H9 (cell line): ENCODE results near the gene SRP68. TPM values are rescaled to one million over a fixed set of nuclear protein-coding genes. Genes with fewer than 3 reads are reported as not detected.

ENCODE experiments used
- DNase-seq: peaks from one replicate; pipeline ENCODE4 v3.0.0-alpha.2; 2017
- H2AFZ ChIP-seq: one replicate; pipeline ENCODE4 v1.6.1; 2013; ENCODE audit warnings: mild to moderate bottlenecking, low read length, control low read depth, moderate library complexity
- H2AK5ac ChIP-seq: 2 replicates; pipeline ENCODE4 v1.6.1; 2013; ENCODE audit warnings: low read length, control low read depth, mixed read lengths; ENCODE audit not compliant: insufficient read length
- H2BK120ac ChIP-seq: one replicate; pipeline ENCODE4 v1.6.1; 2013; ENCODE audit warnings: low read depth, mild to moderate bottlenecking, low read length, control low read depth, inconsistent platforms; ENCODE audit not compliant: poor library complexity, severe bottlenecking
- H2BK12ac ChIP-seq: 2 replicates; pipeline ENCODE4 v1.6.1; 2013; ENCODE audit warnings: low read length, control low read depth, mixed read lengths, low read depth; ENCODE audit not compliant: insufficient read length
- H2BK15ac ChIP-seq: 2 replicates; pipeline ENCODE4 v1.6.1; 2013; ENCODE audit warnings: low read depth, low read length, control low read depth
- H2BK20ac ChIP-seq: one replicate; pipeline ENCODE4 v1.6.1; 2013; ENCODE audit warnings: low read depth, mild to moderate bottlenecking, low read length, control low read depth, inconsistent platforms; ENCODE audit not compliant: poor library complexity, severe bottlenecking
- H2BK5ac ChIP-seq: 2 replicates; pipeline ENCODE4 v1.6.1; 2013; ENCODE audit warnings: low read length, control low read depth, mixed read lengths; ENCODE audit not compliant: insufficient read length
- H3K14ac ChIP-seq: 2 replicates; pipeline ENCODE4 v1.6.1; 2013; ENCODE audit warnings: low read length, control low read depth; ENCODE audit not compliant: insufficient read depth
- H3K18ac ChIP-seq: 2 replicates; pipeline ENCODE4 v1.6.1; 2013; ENCODE audit warnings: low read depth, mild to moderate bottlenecking, mixed read lengths, low read length, control low read depth; ENCODE audit not compliant: insufficient read length
- H3K23ac ChIP-seq: 2 replicates; pipeline ENCODE4 v1.6.1; 2013; ENCODE audit warnings: low read length, control low read depth, mixed read lengths, low read depth; ENCODE audit not compliant: insufficient read length
- H3K23me2 ChIP-seq: 2 replicates; pipeline ENCODE4 v1.6.1; 2013; ENCODE audit warnings: low read depth, mild to moderate bottlenecking, mixed read lengths, low read length, control low read depth; ENCODE audit not compliant: insufficient read length, poor library complexity, severe bottlenecking
- H3K27ac ChIP-seq: 2 replicates; pipeline ENCODE4 v1.5.1; 2013; ENCODE audit warnings: low read length, control low read depth, mixed read lengths, low read depth; ENCODE audit not compliant: insufficient read length
- H3K27me3 ChIP-seq: 2 replicates; pipeline ENCODE4 v1.6.1; 2013; ENCODE audit warnings: low read length, control low read depth, inconsistent platforms; ENCODE audit not compliant: insufficient read depth
- H3K4ac ChIP-seq: 2 replicates; pipeline ENCODE4 v1.6.1; 2013; ENCODE audit warnings: low read depth, mild to moderate bottlenecking, control low read depth, inconsistent platforms, low read length, moderate library complexity
- H3K4me1 ChIP-seq: 2 replicates; pipeline ENCODE4 v1.6.1; 2013; ENCODE audit warnings: low read length, control low read depth, inconsistent platforms; ENCODE audit not compliant: insufficient read depth
- H3K4me2 ChIP-seq: 2 replicates; pipeline ENCODE4 v1.6.1; 2013; ENCODE audit warnings: low read length, control low read depth, mixed read lengths; ENCODE audit not compliant: insufficient read length, insufficient read depth
- H3K56ac ChIP-seq: 2 replicates; pipeline ENCODE4 v1.6.1; 2013; ENCODE audit warnings: low read depth, mild to moderate bottlenecking, mixed read lengths, low read length, control low read depth; ENCODE audit not compliant: insufficient read length
- H3K79me1 ChIP-seq: 2 replicates; pipeline ENCODE4 v1.6.1; 2013; ENCODE audit warnings: low read depth, mild to moderate bottlenecking, moderate library complexity, low read length, control low read depth, inconsistent platforms; ENCODE audit not compliant: insufficient read depth, poor library complexity, severe bottlenecking
- H3K79me2 ChIP-seq: 2 replicates; pipeline ENCODE4 v1.6.1; 2013; ENCODE audit warnings: low read length, control low read depth, inconsistent platforms; ENCODE audit not compliant: insufficient read depth
- H3K9ac ChIP-seq: 2 replicates; pipeline ENCODE4 v1.6.1; 2013; ENCODE audit warnings: low read length, control low read depth, mixed read lengths; ENCODE audit not compliant: insufficient read length; ENCODE audit errors: extremely low read depth
- H3K9me3 ChIP-seq: one replicate; pipeline ENCODE4 v1.6.1; 2013; ENCODE audit warnings: low read depth, low read length, inconsistent platforms; ENCODE audit not compliant: control insufficient read depth
- H3T11ph ChIP-seq: one replicate; pipeline ENCODE4 v1.6.1; 2013; ENCODE audit warnings: mild to moderate bottlenecking, low read length, control low read depth, inconsistent platforms
- H4K20me1 ChIP-seq: one replicate; pipeline ENCODE4 v1.6.1; 2013; ENCODE audit not compliant: control insufficient read depth, insufficient read length, insufficient read depth
- H4K5ac ChIP-seq: 2 replicates; pipeline ENCODE4 v1.6.1; 2013; ENCODE audit warnings: low read depth, mild to moderate bottlenecking, mixed read lengths, low read length, control low read depth; ENCODE audit not compliant: insufficient read length
- H4K8ac ChIP-seq: replicated peaks from 2 replicates; pipeline ENCODE4 v1.6.1; 2013; ENCODE audit warnings: low read length, control low read depth, mixed read lengths, low read depth; ENCODE audit not compliant: insufficient read length
- H4K91ac ChIP-seq: 2 replicates; pipeline ENCODE4 v1.6.1; 2013; ENCODE audit warnings: low read depth, mild to moderate bottlenecking, moderate library complexity, mixed read lengths, low read length, control low read depth; ENCODE audit not compliant: insufficient read length
- H3K27ac Mint-ChIP-seq, 3 experiments: 2 replicates in 2 of 3; 3 replicates in 1 of 3; pipeline ENCODE4 v1.8.0; 2020 to 2021; ENCODE audit warnings: mixed read lengths in 3 of 3, mild to moderate bottlenecking in 1 of 3, moderate library complexity in 1 of 3
- H3K27me3 Mint-ChIP-seq: 2 replicates; pipeline ENCODE4 v1.8.0; 2021; ENCODE audit warnings: low read depth, mild to moderate bottlenecking, moderate library complexity, mixed read lengths
- H3K36me3 Mint-ChIP-seq, 3 experiments: 2 replicates in 2 of 3; 3 replicates in 1 of 3; pipeline ENCODE4 v1.8.0; 2020 to 2021; ENCODE audit warnings: low read depth in 3 of 3, mixed read lengths in 3 of 3; ENCODE audit not compliant: insufficient read depth in 1 of 3
- H3K4me1 Mint-ChIP-seq, 2 experiments: 2 replicates each; pipeline ENCODE4 v1.8.0; 2020; ENCODE audit warnings: mixed read lengths in 2 of 2
- H3K4me3 Mint-ChIP-seq, 2 experiments: 2 replicates in 1 of 2; 3 replicates in 1 of 2; pipeline ENCODE4 v1.8.0; 2020 to 2021; ENCODE audit warnings: mild to moderate bottlenecking in 2 of 2, mixed read lengths in 2 of 2, moderate library complexity in 1 of 2
- H3K9me3 Mint-ChIP-seq, 2 experiments: 2 replicates in 1 of 2; 3 replicates in 1 of 2; pipeline ENCODE4 v1.8.0; 2020; ENCODE audit warnings: mild to moderate bottlenecking in 2 of 2, mixed read lengths in 2 of 2, moderate library complexity in 1 of 2
- WGBS: extraction: QIAGEN DNeasy Blood & Tissue Kit; methylation state at CpG from one replicate; pipeline ENCODE4 v1.1.7; 2013; ENCODE audit warnings: missing lambda C conversion rate, low lambda C conversion rate, mixed read lengths; ENCODE audit not compliant: insufficient read length; ENCODE audit errors: extremely low coverage; 5-methylcytosine and 5-hydroxymethylcytosine counted together
- total RNA-seq: library from RNA; stranded (reverse); gene quantifications from 2 replicates; pipeline ENCODE4 v1.2.1, GENCODE V29; 2021
- TF ChIP-seq, protein P1 (sequence below): fragments of 200-600 bp; sonication (generic); conservative IDR thresholded peaks from 3 replicates; pipeline ENCODE4 v1.8.0; 2021; ENCODE audit warnings: antibody characterized with exemption, mild to moderate bottlenecking

SRP68 gene
- total RNA-seq, 1 experiment from 2014 or later = 86.1 TPM

DNA sequence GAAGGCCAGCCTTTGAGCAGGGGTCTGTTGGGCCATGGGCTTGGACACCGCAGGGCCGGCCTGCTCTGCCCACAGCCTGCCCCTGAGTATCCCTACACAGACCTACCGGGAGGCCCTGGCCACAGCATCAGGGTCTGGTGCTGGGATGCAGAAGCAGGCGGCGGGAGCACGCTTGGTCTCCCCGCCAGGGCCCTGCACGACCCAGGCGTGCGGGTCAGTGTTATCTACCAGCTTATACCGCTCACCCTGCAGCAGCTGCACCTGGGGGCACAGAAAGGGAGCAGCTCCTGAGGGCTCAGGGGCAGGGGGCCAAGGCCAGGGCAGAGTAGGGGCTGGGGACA is 54.0 kb downstream of the SRP68 start:
- H3K27ac Mint-ChIP-seq = no peak overlapping the region
- H2BK20ac ChIP-seq = no peak overlapping the region

More for the DNA sequence above, 54.0 kb downstream of the SRP68 start:
- no peaks in the 10 kb centered on the region for H3K4me1 ChIP-seq
- WGBS = no CpG with 5 or more reads among the region's 11 CpGs
- no peak overlapping the region for H3K4me2 ChIP-seq
- H3K56ac ChIP-seq = no peak overlapping the region
- H3T11ph ChIP-seq = no peak overlapping the region
- H4K5ac ChIP-seq = no peak overlapping the region
- no peak for DNase-seq
- no peaks in the 10 kb centered on the region for H3K9me3 ChIP-seq
- no peak overlapping the region for H3K18ac ChIP-seq
- no peak overlapping the region for H3K14ac ChIP-seq
- H2BK12ac ChIP-seq = no peak overlapping the region
- H3K79me2 ChIP-seq = no peaks in the 10 kb centered on the region
- no peak overlapping the region for H2BK15ac ChIP-seq
- Mint-ChIP-seq H3K36me3 (no peaks in the 10 kb centered on the region; a peak in 1 of 7 replicates), H3K4me1 (peaks cover 3 to 9% of the 10 kb centered on the region in 2 experiments), H3K4me3 (no peak overlapping the region), H3K27me3 (peaks cover 9% of the 10 kb centered on the region), H3K9me3 (no peaks in the 10 kb centered on the region)
- no peak overlapping the region for H3K4ac ChIP-seq
- H3K27me3 ChIP-seq = no peaks in the 10 kb centered on the region
- TF ChIP-seq, protein P1, sequence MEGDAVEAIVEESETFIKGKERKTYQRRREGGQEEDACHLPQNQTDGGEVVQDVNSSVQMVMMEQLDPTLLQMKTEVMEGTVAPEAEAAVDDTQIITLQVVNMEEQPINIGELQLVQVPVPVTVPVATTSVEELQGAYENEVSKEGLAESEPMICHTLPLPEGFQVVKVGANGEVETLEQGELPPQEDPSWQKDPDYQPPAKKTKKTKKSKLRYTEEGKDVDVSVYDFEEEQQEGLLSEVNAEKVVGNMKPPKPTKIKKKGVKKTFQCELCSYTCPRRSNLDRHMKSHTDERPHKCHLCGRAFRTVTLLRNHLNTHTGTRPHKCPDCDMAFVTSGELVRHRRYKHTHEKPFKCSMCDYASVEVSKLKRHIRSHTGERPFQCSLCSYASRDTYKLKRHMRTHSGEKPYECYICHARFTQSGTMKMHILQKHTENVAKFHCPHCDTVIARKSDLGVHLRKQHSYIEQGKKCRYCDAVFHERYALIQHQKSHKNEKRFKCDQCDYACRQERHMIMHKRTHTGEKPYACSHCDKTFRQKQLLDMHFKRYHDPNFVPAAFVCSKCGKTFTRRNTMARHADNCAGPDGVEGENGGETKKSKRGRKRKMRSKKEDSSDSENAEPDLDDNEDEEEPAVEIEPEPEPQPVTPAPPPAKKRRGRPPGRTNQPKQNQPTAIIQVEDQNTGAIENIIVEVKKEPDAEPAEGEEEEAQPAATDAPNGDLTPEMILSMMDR = no peak
- no peaks in the 10 kb centered on the region for H4K20me1 ChIP-seq
- H2AK5ac ChIP-seq = no peak overlapping the region
- H2BK120ac ChIP-seq = no peak overlapping the region
- no peak overlapping the region for H4K8ac ChIP-seq
- H3K23me2 ChIP-seq = no peaks in the 10 kb centered on the region
- H3K9ac ChIP-seq = no peak overlapping the region
- no peak overlapping the region for H4K91ac ChIP-seq
- no peak overlapping the region for H2BK5ac ChIP-seq
- no peaks in the 10 kb centered on the region for H3K79me1 ChIP-seq
- no peak overlapping the region for H3K23ac ChIP-seq
- no peak overlapping the region for H3K27ac ChIP-seq
- H2AFZ ChIP-seq = no peak overlapping the region
